NT2/D1 (cell line): ENCODE measurements around the gene PIK3C2B.

Source experiments
- SUZ12 ChIP-seq: IDR thresholded peaks from 2 replicates; pipeline ENCODE4 v1.6.1; 2011; ENCODE audit not compliant: insufficient read length, insufficient read depth; ENCODE audit errors: extremely low read depth
- YY1 ChIP-seq: IDR thresholded peaks from 2 replicates; pipeline ENCODE4 v1.6.1; 2011; ENCODE audit not compliant: insufficient read length, insufficient read depth
- ZNF274 ChIP-seq: IDR thresholded peaks from 2 replicates; pipeline ENCODE4 v1.6.1; 2011; ENCODE audit warnings: mild to moderate bottlenecking, low read depth, low read length

GRCh38 chr1:204472660-204473059 is 21.9 kb downstream of the PIK3C2B start:
- TF ChIP-seq ZNF274 (no peak), YY1 (no peak), SUZ12 (no peak)
